22Rv1 (cell line): ENCODE results near the gene GAL3ST1.
"Not testable (repeated sequence)": the region's sequence is repeated elsewhere in the genome, so short reads cannot be mapped to it uniquely, and the experiment has no call there.

Experiments used
- CTCF ChIP-seq: fragments of 450-650 bp; IDR thresholded peaks from 2 replicates; pipeline ENCODE4 v1.5.1; 2017; ENCODE audit warnings: mild to moderate bottlenecking
- ZFX ChIP-seq: fragments of 450-650 bp; IDR thresholded peaks from 2 replicates; pipeline ENCODE4 v1.6.1; 2017; ENCODE audit warnings: antibody characterized with exemption, borderline replicate concordance

GRCh38 chr22:30619909-30620308 lies 45.4 kb upstream of the GAL3ST1 start:
- not testable (repeated sequence) for TF ChIP-seq CTCF, ZFX
